SK-N-SH (cell line): ENCODE measurements around the gene MYLK. TPM values are rescaled to one million over a fixed set of nuclear protein-coding genes. Genes with fewer than 3 reads are reported as not detected.

Experiments used
- CHD2 ChIP-seq: fragments of 150-350 bp; IDR thresholded peaks from 2 replicates; pipeline ENCODE4 v1.6.1; 2018; ENCODE audit warnings: low read length; ENCODE audit not compliant: partially characterized antibody
- ELF1 ChIP-seq: IDR thresholded peaks from 2 replicates; pipeline ENCODE4 v1.4.0; 2012
- EP300 ChIP-seq, 2 experiments: IDR thresholded peaks; 2 replicates each; pipeline versions ENCODE4 v1.4.0 to v1.6.1; 2012; ENCODE audit warnings: borderline replicate concordance in 1 of 2, low read depth in 1 of 2, low read length in 1 of 2
- EZH2phosphoT487 ChIP-seq: fragments of 200-600 bp; sonication (generic); IDR thresholded peaks from 2 replicates; pipeline ENCODE4 v1.6.1; 2017; ENCODE audit warnings: low read depth, mixed run types, mild to moderate bottlenecking, antibody characterized with exemption, moderate library complexity, borderline replicate concordance
- FOSL2 ChIP-seq: IDR thresholded peaks from 2 replicates; pipeline ENCODE4 v1.4.0; 2012; ENCODE audit warnings: low read depth, mild to moderate bottlenecking, moderate library complexity, borderline replicate concordance
- FOXJ3 ChIP-seq: sonication (generic); formaldehyde crosslinking; IDR thresholded peaks from 2 replicates; pipeline ENCODE4 v1.5.1; 2020; ENCODE audit warnings: mild to moderate bottlenecking, missing genetic modification reagents
- FOXM1 ChIP-seq: IDR thresholded peaks from 2 replicates; pipeline ENCODE4 v1.4.0; 2012; ENCODE audit warnings: low read depth, mild to moderate bottlenecking
- GABPA ChIP-seq: IDR thresholded peaks from 2 replicates; pipeline ENCODE4 v1.4.0; 2012; ENCODE audit warnings: low read depth, mild to moderate bottlenecking
- JUND ChIP-seq: IDR thresholded peaks from 2 replicates; pipeline ENCODE4 v1.4.0; 2012
- MXI1 ChIP-seq: IDR thresholded peaks from 2 replicates; pipeline ENCODE4 v1.6.1; 2012; ENCODE audit warnings: mild to moderate bottlenecking, low read depth, low read length, improper control_type of control experiment
- NFIC ChIP-seq: IDR thresholded peaks from 2 replicates; pipeline ENCODE4 v1.4.0; 2012; ENCODE audit warnings: borderline replicate concordance
- NRF1 ChIP-seq: IDR thresholded peaks from 2 replicates; pipeline ENCODE4 v1.6.1; 2012; ENCODE audit warnings: low read depth, mild to moderate bottlenecking, low read length
- POLR2AphosphoS5 ChIP-seq: IDR thresholded peaks from 2 replicates; pipeline ENCODE4 v1.6.1; 2012; ENCODE audit warnings: low read depth, low read length
- RAD21 ChIP-seq: IDR thresholded peaks from 2 replicates; pipeline ENCODE4 v1.6.1; 2012; ENCODE audit warnings: mild to moderate bottlenecking, low read length
- RFX5 ChIP-seq: IDR thresholded peaks from 2 replicates; pipeline ENCODE4 v1.6.1; 2012; ENCODE audit warnings: mild to moderate bottlenecking, improper control_type of control experiment, low read length
- SIN3A ChIP-seq: IDR thresholded peaks from 2 replicates; pipeline ENCODE4 v1.6.1; 2012; ENCODE audit warnings: low read depth, mild to moderate bottlenecking, low read length, moderate library complexity, borderline replicate concordance
- TAF1 ChIP-seq: IDR thresholded peaks from 2 replicates; pipeline ENCODE4 v1.6.1; 2012; ENCODE audit warnings: low read depth, mild to moderate bottlenecking, low read length, moderate library complexity, borderline replicate concordance
- TCF12 ChIP-seq: IDR thresholded peaks from 2 replicates; pipeline ENCODE4 v1.4.0; 2012
- TEAD4 ChIP-seq: IDR thresholded peaks from 2 replicates; pipeline ENCODE4 v1.4.0; 2012; ENCODE audit warnings: mild to moderate bottlenecking, borderline replicate concordance; ENCODE audit not compliant: insufficient read depth
- YY1 ChIP-seq: IDR thresholded peaks from 2 replicates; pipeline ENCODE4 v1.4.0; 2012; ENCODE audit warnings: low read depth, mild to moderate bottlenecking
- polyA plus RNA-seq, 3 experiments: library from polyadenylated mRNA; depleted of rRNA; stranded (reverse); fragments of >200 nt; gene quantifications; 2 replicates each; pipeline ENCODE4 v1.2.3, GENCODE V29; 2012
- TF ChIP-seq, protein P1 (sequence below): IDR thresholded peaks from 2 replicates; pipeline ENCODE4 v1.4.0; 2012; ENCODE audit warnings: low read depth
- TF ChIP-seq, protein P2 (sequence below): fragments of 150-350 bp; IDR thresholded peaks from 2 replicates; pipeline ENCODE4 v1.6.1; 2017; ENCODE audit warnings: antibody characterized with exemption, low read length, low read depth, borderline replicate concordance
- TF ChIP-seq, protein P3 (sequence below): fragments of 200-600 bp; sonication (generic); IDR thresholded peaks from 2 replicates; pipeline ENCODE4 v1.6.1; 2017; ENCODE audit warnings: antibody characterized with exemption, mild to moderate bottlenecking, moderate library complexity

MYLK gene
- polyA plus RNA-seq, 1 of the 3 experiments (the other 2 are of a cell fraction) = 272 TPM

DNA sequence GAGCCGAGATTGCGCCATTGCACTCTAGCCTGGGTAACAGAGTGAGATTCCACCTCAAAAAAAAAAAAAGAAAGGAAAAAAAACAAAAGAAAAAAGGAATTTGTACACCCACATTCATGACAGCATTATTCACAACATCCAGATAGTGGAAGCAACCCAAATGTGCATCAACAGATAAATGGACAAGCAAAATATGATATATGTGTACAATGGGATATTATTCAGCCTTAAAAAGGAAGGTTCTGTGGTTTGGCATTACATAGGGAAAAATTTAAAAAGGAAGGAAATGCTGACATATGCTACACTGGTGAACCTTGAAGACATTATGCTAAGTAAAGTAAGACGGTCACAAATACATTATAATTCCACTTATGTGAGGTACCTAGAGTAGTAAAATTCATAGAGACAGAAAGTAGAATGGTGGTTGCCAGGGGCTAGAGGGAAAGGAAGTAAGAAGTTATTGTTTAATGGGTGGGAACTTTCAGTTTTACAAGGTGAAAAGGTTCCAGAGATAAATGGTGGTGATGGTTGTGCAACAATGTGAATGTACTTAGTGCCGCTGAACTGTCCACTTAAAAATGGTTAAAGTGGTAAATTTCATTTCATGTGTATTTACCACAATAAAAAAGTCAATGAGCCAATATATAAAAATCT, 118.5 kb downstream of the MYLK start (continued):
- TF ChIP-seq, protein P1, sequence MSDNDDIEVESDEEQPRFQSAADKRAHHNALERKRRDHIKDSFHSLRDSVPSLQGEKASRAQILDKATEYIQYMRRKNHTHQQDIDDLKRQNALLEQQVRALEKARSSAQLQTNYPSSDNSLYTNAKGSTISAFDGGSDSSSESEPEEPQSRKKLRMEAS = no peak
- TF ChIP-seq CHD2 (no peak), TAF1 (no peak), MXI1 (no peak), RFX5 (no peak), GABPA (no peak), ELF1 (no peak), TEAD4 (no peak), FOSL2 (no peak), NFIC (peak; percentile 50; the same call in 1 of the 2 replicates), EZH2phosphoT487 (no peak), TCF12 (peak; percentile 54), FOXJ3 (CRISPR knock-in tag) (no peak), YY1 (no peak), EP300 (IDR thresholded peaks at IDR 0.05; ENCODE audit: borderline replicate concordance in 1 of 2, low read depth in 1 of 2, low read length in 1 of 2) (peak in 1 of 2 experiments; percentile 66; a peak in 2 of 4 replicates), JUND (0 out of 2 replicates have a peak, but pooled peaks have one; percentile 12), POLR2AphosphoS5 (no peak), SIN3A (no peak), NRF1 (no peak), FOXM1 (no peak), RAD21 (no peak)
- TF ChIP-seq, protein P2, sequence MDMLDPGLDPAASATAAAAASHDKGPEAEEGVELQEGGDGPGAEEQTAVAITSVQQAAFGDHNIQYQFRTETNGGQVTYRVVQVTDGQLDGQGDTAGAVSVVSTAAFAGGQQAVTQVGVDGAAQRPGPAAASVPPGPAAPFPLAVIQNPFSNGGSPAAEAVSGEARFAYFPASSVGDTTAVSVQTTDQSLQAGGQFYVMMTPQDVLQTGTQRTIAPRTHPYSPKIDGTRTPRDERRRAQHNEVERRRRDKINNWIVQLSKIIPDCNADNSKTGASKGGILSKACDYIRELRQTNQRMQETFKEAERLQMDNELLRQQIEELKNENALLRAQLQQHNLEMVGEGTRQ = no peak
- TF ChIP-seq, protein P3, sequence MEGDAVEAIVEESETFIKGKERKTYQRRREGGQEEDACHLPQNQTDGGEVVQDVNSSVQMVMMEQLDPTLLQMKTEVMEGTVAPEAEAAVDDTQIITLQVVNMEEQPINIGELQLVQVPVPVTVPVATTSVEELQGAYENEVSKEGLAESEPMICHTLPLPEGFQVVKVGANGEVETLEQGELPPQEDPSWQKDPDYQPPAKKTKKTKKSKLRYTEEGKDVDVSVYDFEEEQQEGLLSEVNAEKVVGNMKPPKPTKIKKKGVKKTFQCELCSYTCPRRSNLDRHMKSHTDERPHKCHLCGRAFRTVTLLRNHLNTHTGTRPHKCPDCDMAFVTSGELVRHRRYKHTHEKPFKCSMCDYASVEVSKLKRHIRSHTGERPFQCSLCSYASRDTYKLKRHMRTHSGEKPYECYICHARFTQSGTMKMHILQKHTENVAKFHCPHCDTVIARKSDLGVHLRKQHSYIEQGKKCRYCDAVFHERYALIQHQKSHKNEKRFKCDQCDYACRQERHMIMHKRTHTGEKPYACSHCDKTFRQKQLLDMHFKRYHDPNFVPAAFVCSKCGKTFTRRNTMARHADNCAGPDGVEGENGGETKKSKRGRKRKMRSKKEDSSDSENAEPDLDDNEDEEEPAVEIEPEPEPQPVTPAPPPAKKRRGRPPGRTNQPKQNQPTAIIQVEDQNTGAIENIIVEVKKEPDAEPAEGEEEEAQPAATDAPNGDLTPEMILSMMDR = no peak
- TF ChIP-seq, all 33 proteins: peak for 5
